GM21360 (cell line): ENCODE results near the gene PBX3.

Source experiments
- ATAC-seq: cut with Tn5 transposase; IDR thresholded peaks from one replicate; pipeline ENCODE4 v1.9.1; 2021; ENCODE audit warnings: mild to moderate bottlenecking, moderate library complexity; ENCODE audit not compliant: unreplicated experiment

The PBX3 gene

DNA sequence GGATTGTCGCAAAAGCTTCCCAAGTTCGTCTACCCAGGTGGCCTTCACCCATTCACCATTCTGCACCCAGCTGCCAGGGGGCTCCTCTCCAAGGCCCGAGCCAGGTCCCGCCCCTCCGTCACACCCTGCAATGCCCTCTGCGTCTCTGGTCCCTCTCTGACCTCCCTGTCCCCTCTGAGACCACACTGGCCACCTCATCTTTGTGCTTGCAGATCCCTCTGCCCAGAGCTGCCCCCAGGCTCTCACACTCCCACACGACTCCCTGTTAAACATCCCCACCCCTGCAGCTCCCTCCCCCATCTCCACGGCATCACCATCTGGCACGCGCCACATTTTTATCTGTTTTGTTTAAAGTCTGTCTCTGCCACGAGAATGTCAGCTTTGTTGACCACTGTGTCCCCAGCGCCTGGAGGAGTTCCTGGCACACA is 243.6 kb downstream of the PBX3 start:
- no peak for ATAC-seq

DNA sequence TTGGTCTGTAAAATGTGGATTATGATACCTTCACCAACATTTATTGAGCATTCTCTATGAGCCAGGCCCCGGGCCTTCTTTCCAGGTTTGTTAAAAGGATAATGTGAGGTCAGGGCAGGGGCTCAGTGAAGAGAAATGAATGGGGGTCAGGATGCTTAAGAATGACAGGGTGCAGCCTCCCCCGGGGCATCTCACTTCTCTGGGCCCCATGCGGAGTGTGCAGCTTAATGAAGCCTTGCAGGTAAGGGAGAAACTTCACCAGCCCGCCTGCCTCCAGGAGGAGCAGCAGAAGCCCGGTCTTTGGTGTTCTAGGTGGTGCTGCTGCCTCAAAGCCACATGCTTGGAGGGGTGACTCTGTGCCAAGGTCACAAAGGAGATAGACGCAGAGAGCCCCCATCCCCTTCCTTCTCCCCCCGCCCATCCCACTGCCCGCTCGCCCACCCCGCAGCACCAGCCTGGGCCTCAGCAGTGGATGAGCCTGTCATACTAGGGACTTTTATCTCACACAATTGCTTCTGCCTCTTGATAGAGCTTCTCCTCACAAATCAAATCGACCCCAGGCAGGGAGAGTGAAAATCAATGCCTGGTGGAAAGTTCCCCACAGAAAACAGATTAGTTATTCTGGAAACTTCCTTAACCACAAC is 244.8 kb downstream of the PBX3 start:
- no peak for ATAC-seq

DNA sequence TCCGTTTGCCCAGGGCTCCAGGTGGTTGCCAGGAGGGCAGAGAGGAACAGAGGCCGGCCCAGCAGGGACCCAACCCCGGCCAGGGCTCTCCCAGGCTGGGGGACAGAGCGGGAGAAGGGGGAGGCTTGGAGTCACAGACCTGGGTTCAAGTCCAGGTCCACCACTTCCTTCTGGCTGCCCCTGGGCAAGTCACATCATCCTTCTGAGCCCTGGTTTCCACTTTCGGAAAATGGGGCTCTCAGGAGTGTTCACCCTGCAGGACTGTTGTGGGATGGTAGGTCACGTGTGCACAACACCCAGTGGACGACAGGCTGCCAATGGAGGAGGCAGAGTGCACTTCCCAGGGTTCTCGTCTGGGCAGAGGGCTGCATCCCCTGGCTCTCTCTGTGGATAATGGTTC is 245.4 kb downstream of the PBX3 start:
- no peak for ATAC-seq

DNA sequence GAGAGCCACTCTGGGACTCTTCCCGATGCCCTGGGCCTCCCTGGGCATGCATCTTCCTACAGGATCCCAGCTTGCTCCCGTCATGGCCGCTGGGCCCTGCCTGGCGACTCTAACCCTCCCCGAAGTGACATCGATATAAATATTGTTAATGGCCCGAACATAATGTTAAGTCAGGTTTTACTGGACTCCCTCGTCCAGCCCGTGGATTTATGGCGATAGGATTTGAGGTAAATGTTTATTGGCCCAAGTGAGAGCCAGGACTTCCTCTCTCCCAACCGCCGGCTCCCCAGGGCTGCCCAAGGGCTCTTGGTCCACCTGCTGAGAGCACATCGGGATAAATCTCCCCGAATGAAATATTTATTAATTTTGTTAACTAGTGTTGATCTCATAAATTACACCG is 246.3 kb downstream of the PBX3 start:
- no peak for ATAC-seq

DNA sequence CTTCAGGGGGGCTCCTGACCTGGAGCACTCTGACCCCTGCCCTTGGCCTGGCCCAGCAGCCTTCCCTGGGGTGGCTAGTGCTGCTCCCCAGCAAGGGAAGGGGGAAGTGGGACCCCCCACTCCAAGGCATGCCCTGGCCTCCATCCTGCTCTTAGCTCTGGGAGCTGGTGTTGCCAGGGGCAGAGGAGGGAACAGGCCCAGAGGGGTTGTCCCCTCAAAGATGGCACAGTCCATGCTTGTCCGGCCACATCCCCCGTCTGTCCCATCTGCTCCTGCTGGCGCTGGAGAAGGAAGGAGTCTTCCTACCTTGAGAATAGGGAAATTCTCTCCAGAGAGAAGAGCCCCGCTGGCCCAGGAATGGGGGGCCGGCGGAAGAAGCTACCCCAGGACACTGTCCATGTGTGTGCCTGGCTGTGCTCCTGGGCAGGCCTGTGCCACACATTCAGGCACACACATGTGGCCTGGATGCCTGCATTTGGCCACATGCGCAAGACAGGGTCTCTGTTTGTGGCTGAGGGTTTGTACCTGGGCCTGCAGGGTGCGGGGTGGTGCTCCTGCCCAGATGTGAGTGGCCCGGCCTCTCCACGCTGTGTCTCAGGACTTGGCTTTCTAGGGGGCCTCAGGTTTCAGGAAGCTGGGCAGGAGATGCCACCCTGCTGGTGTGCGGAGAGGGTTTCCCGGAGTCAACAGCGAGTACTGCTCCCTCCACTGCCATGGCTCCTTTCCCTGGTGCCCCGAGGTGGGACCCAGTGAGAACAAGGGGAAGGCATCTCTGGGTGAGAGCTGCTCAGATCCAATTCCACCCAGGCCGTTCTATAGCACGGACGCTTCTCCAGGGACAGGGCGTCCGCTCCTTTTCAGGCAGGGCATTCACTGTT is 247.1 kb downstream of the PBX3 start:
- ATAC-seq, result no peak

DNA sequence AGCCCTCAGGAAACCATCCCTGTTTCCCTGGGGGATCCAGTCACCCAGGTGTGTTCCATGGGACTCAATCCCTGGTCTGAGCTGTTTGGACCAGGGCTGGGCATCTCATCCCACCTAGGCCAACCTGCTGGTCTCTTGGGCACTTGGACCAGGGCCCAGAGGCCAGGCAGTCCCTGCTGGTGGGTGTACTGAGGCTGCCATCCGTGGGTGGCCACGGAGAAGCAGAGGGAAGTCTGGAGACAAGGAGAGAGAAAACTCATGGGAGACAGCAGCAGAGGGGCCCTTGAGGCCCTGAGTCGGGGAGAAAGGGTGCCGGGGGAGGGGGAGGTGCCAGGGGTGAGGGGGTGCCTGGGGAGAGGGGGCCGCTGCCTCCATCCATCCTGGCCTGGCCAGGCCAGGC is 247.8 kb downstream of the PBX3 start:
- ATAC-seq, result no peak

DNA sequence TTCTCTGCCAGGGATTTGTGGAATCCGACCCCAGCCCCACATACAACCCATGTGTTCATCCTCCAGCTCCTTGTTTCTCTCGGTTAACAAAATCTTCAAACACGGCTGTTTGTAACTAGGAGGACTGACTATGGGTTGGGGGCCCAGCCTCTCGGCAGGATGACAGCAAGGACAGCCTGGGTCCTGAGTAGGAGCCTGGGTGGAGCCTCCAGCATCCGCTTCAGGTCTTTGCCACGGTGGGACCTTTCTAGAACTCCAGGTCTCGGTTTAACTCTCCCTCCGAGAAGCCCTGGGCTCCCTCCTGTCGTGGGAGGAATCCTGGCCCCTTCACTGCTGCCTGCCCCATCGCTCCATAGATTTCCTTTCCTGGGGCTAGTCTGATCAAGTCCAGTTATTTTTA is 248.5 kb downstream of the PBX3 start:
- no peak for ATAC-seq

DNA sequence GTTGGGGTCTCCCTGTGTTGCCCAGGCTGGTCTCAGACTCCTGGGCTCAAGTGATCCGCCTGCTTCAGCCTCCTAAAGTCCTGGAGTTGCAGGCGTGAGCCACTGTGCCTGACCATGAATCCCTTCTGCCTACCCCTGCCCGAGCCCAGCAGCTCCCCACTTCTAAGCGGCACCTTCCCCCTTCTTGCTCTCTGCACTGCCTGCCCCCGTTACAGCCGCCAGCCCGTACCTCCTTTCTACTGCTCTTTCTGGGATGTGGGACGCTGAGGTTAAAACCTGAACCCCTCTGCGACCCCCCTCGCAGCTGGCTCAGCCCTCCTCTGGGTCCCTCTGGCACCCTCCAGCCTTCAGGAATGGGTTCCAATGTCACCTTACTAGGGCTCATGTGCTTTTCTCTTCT is 249.6 kb downstream of the PBX3 start:
- ATAC-seq, result no peak

DNA sequence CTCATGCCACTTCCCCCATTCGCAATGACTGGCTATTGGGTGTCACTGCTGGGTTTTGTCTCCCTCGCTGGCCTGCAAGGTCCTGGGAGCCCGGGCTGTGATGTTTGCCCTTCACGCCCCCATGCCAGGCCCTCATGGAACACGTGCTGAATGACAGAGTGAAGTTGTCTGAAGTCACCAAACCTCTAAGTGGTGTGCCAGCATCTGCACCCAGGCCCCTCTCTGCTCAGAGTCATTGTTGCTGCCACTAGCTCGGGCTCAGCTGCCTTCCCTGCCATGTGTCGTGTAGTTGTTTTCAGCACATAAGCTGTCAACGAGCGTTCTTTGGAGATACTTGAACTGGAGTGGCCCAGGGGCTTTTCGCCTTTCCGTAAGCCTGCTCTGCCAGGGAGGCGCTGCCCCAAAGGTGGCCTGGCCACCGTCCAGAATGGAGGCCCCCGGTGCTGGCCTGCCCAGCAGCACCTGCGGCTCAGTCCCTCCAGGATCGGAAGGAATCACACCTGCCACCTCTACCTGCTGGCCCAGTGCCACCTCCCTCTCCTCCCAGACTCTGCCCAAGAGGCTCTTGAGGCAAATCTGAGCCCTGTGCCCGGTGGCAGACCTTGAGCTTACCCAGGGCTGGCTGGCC is 250.1 kb downstream of the PBX3 start:
- ATAC-seq, result no peak

DNA sequence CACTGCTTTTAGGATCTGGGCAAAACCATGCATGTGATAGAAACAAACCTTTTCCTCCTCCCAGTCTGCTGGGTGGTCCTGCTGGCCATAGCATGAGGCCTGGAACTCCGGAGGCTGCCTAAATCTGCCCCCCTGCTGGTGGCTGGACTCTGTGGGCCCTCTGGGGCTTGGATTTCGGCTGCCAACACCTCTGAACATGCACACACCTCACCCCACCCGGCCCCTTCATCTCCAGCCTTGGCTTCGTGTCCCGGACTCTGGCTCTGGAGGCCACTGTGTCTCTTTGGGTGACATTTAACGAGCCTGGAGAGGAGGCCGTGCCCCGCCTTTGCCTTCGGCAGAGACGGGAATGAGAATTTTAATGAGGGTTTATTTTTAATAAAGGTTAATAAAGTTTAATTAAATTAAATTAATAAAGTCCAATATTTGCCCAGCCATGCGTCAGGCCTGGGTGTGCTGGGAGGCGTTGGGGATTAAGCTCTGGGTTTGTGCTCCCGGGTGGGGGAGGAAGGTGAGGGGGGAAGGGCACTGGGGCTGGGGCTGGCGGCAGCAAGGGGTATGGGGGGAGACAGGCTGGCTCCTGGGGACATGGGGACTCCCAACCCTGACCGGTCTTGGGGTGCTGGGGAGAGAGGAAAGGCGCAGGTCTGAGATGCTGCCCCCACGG is 251.8 kb downstream of the PBX3 start:
- no peak for ATAC-seq

DNA sequence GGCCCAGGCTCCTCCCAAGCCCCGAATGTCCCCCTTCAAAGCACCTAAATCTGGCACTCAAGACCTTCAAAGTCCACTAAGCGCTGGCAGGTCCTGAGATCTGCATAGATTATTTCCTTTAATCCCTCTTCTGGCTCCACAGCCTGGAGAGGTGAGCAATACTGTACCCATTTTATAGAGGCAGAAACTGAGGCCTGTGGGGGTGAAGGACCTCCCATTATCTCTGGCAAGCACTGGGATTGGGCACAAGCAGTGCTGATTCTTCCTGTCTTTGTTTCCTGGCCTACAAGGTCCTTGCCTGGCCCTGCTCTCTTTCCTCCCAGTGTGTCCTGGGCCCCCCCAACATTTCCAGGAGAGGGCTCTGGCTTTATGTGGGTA is 252.3 kb downstream of the PBX3 start:
- no peak for ATAC-seq

DNA sequence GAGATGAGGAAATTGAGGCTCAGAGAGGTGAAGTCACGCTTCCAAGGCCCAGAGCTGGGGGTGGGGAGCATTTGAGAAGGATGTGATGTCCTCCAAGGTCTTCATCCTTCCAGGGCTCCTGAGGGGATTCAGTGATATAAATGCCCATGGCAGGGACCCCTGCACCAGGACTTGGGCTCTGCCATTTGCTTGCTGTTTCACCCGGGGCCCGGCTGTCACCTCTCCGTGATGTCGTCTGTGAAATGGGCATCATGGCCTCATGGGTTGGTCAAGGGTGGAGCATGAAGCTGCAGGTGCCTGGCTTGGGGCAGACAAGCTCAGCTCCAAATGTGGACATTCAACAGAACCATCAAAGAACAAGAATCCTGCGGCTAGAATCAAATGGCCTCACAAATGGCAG is 253.1 kb downstream of the PBX3 start:
- no peak for ATAC-seq

DNA sequence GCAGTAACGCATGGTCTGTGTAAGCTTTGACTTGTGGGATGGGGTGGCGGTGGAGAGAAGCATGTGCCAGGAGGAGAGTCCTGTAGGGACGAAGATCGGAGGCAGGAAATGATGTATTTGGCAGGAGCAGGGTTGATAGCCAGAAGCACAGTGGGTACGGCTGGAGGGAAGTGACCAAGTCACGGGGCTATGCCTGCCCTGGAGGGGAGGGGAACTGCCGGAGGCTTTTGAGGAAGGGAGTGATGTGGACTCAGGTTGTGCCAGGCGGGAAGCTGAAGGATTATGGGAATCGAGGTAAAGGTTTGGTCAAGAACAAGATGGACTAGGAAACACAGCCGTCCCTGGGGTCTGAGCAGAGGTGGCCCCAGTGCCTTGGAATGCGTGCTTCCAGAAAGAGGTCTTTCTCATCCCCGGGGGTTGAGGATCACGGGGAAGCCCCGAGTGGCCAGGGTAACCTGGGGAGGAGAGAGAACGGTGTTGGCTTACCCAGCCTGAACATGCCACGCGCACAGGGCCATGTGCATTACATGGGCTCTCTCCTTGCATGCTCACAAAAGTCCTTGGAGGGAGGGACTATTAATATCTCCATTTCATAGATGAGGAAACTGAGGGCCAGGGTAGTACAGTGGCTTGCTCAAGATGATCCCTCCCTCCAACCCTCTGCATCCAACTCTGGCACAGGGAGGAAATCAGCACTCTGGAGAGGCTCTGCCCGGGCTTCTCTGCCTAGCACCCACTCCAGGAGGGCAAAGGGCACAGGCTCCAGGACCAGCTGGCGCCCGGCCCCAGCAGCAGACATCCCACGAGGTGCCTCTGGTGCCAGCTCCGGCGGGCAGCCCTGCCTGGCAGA is 253.8 kb downstream of the PBX3 start:
- ATAC-seq, result no peak

DNA sequence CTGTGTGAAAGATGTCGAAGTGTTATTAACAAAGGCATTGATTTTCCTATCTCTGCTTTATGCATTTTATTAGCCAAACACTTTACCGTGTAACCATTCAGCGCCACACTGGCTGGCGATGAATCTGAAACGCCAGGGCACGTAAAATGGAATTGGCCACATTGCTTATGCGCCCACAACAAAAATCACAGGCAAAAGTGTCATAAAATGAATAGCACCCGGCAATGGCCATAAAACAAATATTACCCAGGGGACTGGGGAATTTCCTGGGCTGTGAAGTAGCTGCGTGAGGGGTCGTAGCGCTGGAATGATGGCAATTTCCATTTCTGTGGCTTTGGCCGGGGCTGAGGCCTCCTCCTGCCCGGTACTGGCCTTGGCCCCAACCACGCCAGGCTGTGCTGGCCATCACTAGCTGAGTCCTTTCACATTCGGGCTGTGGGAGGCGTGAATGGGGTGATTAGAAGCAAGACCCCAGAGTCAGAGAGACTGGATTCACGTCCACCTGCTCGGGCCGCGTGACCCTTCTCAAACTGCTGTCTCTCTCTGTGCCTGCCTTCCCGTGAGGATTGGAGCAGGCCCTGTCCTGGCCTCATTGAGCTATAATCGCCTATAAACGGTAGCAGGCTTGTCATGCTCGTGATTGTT is 254.5 kb downstream of the PBX3 start:
- ATAC-seq, result no peak

DNA sequence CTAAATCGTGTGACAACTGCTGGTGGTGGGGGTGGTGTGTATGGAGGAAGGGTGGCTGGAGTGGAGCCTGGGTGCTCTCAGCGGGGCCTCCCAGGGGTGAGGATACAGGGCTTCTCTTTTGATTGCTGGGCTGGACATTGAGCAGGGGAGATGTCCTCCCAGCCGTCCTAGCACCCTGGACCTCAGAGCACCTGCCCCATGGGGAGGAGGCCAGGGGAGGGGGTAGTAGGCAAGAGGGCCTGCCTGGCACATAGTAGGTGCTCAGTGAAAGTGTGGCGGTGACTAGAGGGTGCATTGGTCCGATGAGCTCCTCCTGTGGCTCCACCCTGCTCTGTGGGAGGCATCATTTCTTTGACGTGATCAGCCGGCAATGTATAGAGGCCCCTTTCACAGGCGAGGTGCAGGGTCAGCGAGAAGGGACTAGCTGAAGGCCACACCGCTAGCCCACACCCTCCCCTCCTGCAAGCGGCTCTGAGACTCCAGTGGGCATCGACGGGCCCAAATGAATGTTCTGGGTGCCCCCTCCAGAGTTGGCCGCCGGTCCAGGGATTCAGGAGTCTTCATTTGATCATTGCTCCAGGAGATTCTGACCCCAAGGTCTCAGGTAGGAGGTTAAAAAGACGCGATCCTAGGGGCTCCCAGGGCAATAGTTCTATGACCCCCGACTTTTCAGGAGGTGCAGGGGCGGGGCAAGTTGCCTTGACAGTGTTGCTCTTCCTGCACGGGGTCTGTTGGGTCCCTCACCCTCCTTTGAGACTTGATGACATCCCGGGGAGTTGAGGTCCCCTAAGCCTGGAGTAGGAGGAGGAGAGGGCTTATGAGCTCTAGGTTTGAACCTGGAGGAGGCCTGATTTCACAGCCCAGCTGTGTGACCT is 255.5 kb downstream of the PBX3 start:
- no peak for ATAC-seq

DNA sequence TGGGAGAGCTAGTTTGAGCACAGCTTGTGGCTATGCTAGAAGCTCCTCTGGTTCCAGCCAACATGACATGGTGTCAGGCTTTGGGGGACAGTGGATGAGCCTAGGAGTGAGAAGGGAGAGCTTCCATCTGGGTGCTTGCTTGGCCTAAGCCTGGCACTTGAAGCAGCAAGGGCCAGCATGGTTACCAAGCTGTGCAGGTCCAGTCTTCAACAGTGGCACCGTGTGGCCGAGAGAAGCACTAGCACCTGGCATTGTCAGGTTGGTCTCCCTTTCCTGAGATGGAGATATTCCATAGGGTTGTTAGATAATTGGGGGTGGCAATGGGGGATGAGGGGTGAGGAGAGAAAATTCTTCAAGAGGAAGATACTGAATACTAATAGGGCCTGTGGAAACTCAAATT is 261.9 kb downstream of the PBX3 start:
- no peak for ATAC-seq

DNA sequence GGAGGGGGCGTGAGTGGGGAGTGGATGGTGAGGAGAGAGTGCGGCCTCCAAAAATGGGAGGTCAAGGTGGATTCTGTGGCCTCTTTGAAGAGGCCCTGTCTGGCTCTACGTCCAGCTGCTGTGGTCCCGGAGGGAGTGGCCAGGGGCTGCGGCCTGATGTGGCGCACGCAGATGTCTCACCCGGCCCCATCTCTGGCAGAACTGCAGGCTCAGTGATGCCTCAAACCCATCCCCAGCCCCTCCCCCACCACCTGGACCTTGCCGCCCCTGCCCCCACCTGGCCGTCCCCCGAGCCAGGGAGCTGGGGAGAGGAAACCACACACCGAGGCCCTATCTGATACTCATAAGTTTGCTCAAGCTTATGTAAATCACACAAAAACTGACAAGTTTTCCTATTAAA is 267.6 kb downstream of the PBX3 start:
- no peak for ATAC-seq

DNA sequence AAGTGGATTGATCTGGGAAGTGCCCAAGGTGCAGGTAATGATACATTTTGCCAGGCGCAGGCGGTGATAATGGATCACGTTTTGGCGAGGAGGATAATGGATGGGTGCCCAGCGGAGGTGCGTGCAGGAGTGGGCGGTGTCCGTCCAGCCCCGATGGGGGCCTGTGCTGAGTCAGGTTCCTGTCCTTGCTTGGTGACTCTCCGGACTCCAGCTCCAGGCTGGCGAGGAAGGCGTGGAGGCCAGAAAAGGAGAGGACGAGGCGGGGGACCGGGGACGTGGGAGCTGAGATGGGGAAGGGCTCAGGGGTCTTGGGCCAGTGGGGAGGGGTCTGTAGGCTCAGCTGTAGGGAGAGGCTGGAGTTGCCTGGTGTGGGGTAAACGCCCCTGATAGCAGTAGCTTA is 268.3 kb downstream of the PBX3 start:
- ATAC-seq, result no peak

DNA sequence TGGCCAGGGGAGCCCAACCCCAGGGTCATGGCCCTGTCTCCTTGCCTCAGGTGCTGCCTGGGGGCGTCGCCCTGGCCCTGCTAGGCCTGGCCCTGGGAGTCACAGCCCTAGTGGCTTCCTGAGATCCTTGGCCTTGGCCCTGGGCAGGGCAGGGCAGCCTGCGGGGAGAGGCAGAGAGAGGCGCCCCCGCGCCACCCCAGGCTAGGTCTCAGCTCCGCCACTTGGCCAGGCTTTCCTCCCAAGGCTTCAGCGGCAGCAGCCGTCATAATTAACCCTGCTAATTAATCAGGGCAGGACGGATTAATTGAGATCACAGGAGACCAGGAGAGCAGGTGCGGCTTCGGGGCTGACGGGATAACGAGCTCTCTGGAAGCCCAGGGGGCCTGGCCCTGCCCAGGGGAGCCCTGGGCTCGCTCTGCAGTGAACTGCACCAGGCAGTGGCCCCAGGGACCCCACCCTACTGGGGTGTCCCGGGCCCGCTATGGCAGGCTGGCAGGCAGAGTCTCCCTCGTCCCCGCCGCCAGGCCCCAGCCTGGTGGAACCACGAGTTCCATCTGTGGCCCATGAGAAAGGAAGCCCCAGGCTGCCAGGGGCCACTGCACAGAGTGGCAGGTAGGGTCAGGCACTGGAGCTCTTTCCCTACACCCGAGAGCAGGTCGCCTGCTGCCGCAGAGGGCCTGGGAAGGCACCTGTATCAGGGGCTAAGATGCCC is 269.6 kb downstream of the PBX3 start:
- no peak for ATAC-seq
